ENCODE measurements around the gene AJM1. TPM values are rescaled to one million over a fixed set of nuclear protein-coding genes. Genes with fewer than 3 reads are reported as not detected.
"Not testable (repeated sequence)": the region's sequence is repeated elsewhere in the genome, so short reads cannot be mapped to it uniquely, and the experiment has no call there.

Gene AJM1
- polyA plus RNA-seq (2011; rRNA removed) (0.75 and 0.76 TPM in 2 replicates), polyA plus RNA-seq (2017; fragmentation: RNase III; extraction: RNeasy Plus Mini Kit Qiagen cat#74134 plus additional on column Dnase treatment) (3.0 to 3.6 TPM (median 3.2 TPM) in 3 replicates), polyA minus RNA-seq (2011; rRNA and poly(A)+ RNA removed) (0.37 and 0.44 TPM in 2 replicates)
- 1.8 and 2.4 TPM in 2 replicates for polyA plus RNA-seq (2012; cell fraction: cytosol; rRNA removed)
- 7.0 and 10.6 TPM in 2 replicates for polyA plus RNA-seq (2012; cell fraction: nucleus; rRNA removed)

DNA sequence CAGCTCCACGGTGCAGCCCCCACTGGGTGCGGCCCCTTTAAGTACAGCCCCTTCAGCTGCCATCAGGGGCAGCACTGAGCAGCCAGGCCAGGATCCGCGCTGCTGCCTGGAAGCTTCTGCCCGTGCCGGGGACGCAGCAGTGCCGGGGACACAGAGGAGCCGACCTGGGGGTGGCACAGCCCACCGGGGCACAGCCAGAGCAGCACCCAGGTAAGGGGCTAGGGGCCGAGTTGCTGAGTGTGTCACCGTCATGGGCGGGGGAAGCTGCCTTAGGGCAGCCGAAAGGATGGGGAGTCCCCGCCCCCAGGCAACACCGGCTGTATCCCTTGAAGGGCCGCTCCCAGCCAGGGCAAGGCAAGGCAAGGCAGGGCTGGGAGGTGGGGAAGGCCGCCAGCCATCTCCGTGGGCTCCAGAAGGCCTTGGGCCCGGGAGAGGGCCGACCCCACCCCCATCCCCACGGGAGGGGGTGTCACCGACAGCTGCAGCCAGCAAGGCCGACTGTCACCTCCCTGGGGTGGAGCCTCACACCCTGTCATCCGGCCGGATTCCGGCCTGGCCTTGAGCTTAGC lies at the start of gene AJM1:
TSS of gene AJM1 (plus strand) at position 99 of the 569 bp plus-strand sequence. CDS start 1,937 bp downstream, outside the sequence.
- ChIA-PET CTCF (interaction anchor here (0.7 to 4.7 kb wide), 35 partner anchors 9 to 210 kb away, joined by 3 to 72 read pairs (median 6); partner anchors contain the start of genes CLIC3, FBXW5, MAMDC4 and PAXX), POLR2A (interaction anchor here (0.6 to 1.2 kb wide), 4 partner anchors 24 to 156 kb away, joined by 3 to 4 read pairs (median 3); partner anchors contain the start of gene EDF1)
- 0% methylated on average over 3 of the region's 27 CpGs for WGBS (ENCODE audit: missing lambda C conversion rate)
- H3K9me3 ChIP-seq, FAIRE-seq: not testable (repeated sequence)
- peak within 1 kb of the TSS; percentile 77 for H3K4me2 ChIP-seq
- H3K4me1 ChIP-seq = peaks cover 56% of the 10 kb centered on the region
- ATAC-seq (peak; percentile 61 to 83), DNase-seq (ENCODE audit: low read depth in 1 of 2, low spot score in 1 of 2) (peak; percentile 62 to 86)
- peak within 1 kb of the TSS; percentile 45 for H3K4me3 ChIP-seq
- TF ChIP-seq RAD21 (conservative IDR thresholded peaks at IDR 0.05 in 1 of 2, IDR thresholded peaks at IDR 0.05 in 1 of 2) (peak; percentile 37 to 39; a peak in 2 of 5 replicates), JUN (IDR thresholded peaks at IDR 0.05) (peak in 1 of 2 experiments; percentile 39; a peak in 1 of 5 replicates), MAZ (IDR thresholded peaks at IDR 0.05; ENCODE audit: borderline replicate concordance, low read depth, low read length) (peak; percentile 63; the same call in 1 of the 2 replicates), TFCP2L1 (CRISPR knock-in tag; IDR thresholded peaks at IDR 0.05) (0 out of 2 replicates have a peak, but pooled peaks have one; percentile 5)
- TF ChIP-seq, protein P1, sequence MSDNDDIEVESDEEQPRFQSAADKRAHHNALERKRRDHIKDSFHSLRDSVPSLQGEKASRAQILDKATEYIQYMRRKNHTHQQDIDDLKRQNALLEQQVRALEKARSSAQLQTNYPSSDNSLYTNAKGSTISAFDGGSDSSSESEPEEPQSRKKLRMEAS (IDR thresholded peaks at IDR 0.05) = peak; percentile 78
- TF ChIP-seq, protein P2, sequence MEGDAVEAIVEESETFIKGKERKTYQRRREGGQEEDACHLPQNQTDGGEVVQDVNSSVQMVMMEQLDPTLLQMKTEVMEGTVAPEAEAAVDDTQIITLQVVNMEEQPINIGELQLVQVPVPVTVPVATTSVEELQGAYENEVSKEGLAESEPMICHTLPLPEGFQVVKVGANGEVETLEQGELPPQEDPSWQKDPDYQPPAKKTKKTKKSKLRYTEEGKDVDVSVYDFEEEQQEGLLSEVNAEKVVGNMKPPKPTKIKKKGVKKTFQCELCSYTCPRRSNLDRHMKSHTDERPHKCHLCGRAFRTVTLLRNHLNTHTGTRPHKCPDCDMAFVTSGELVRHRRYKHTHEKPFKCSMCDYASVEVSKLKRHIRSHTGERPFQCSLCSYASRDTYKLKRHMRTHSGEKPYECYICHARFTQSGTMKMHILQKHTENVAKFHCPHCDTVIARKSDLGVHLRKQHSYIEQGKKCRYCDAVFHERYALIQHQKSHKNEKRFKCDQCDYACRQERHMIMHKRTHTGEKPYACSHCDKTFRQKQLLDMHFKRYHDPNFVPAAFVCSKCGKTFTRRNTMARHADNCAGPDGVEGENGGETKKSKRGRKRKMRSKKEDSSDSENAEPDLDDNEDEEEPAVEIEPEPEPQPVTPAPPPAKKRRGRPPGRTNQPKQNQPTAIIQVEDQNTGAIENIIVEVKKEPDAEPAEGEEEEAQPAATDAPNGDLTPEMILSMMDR (IDR thresholded peaks at IDR 0.05) = peak; percentile 72
- TF ChIP-seq, protein P3, sequence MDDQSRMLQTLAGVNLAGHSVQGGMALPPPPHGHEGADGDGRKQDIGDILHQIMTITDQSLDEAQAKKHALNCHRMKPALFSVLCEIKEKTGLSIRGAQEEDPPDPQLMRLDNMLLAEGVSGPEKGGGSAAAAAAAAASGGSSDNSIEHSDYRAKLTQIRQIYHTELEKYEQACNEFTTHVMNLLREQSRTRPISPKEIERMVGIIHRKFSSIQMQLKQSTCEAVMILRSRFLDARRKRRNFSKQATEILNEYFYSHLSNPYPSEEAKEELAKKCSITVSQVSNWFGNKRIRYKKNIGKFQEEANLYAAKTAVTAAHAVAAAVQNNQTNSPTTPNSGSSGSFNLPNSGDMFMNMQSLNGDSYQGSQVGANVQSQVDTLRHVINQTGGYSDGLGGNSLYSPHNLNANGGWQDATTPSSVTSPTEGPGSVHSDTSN (IDR thresholded peaks at IDR 0.05) = peak; percentile 79
- TF ChIP-seq, protein P4, sequence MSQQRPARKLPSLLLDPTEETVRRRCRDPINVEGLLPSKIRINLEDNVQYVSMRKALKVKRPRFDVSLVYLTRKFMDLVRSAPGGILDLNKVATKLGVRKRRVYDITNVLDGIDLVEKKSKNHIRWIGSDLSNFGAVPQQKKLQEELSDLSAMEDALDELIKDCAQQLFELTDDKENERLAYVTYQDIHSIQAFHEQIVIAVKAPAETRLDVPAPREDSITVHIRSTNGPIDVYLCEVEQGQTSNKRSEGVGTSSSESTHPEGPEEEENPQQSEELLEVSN (IDR thresholded peaks at IDR 0.05; ENCODE audit: borderline replicate concordance, low read depth) = peak; percentile 27; the same call in 1 of the 2 replicates
- H3K27ac ChIP-seq = peak within 1 kb of the TSS; percentile 69 to 90

DNA sequence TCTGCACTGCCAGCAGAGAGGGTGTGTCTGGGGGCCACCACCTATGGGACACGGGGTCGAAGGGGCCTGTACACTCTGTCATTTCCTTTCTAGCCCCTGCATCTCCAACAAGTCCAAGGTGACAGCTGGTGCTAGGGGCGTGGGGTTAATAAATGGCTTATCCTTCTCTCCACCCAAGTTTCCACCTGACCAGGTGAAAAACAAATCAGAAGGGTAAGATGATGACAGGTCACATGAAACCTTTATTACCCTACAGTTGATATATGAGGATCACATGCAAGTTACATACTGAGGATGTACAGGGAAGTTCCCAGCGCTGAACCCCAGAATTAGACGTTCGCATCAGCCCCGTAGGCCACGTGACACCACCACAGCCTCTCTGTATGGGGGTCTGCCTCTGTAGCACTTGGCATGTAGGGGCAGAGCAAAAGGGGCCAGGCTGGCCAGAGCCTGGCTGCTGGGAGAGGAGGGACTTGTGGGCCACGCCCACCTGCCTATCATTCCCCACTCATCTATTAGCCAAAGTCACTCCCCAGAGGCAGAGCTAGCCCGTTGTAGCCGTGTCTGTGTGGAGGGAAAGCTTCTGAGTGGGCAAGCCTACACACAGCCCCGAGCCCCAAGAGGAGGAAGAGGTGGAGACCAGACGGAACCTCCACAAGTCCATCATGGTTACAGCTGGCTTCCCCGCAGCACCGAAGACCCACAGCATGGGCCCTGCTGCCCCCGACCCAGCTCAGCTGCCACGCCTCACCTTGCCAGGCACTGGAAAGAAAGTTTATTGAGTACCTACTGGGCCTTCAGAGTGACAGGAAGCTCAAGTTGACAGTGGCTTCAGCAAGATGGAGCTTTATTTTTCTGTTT lies 49.0 kb upstream of the AJM1 start:
- ATAC-seq (no peak), DNase-seq (ENCODE audit: low read depth in 1 of 2, low spot score in 1 of 2) (peak in 1 of 2 experiments; percentile 36), FAIRE-seq (no peak)
- H3K4me1 ChIP-seq = peaks cover 40% of the 10 kb centered on the region
- TF ChIP-seq ZSCAN20 (CRISPR knock-in tag; IDR thresholded peaks at IDR 0.05) (no peak), NFE2L2 (conservative IDR thresholded peaks at IDR 0.05; ENCODE audit: low read length) (no peak), HDAC2 (IDR thresholded peaks at IDR 0.05) (no peak), FOSB (CRISPR knock-in tag; IDR thresholded peaks at IDR 0.05) (no peak), KDM5A (IDR thresholded peaks at IDR 0.05) (no peak), CHD2 (IDR thresholded peaks at IDR 0.05; ENCODE audit: low read length, partially characterized antibody) (no peak), CEBPB (IDR thresholded peaks at IDR 0.05) (no peak), FOSL2 (IDR thresholded peaks at IDR 0.05) (no peak), FOSL2 (CRISPR knock-in tag; IDR thresholded peaks at IDR 0.05) (no peak), TP53 (CRISPR knock-in tag; IDR thresholded peaks at IDR 0.05) (no peak), KDM1A (IDR thresholded peaks at IDR 0.05; ENCODE audit: low read depth) (no peak), BHLHE40 (IDR thresholded peaks at IDR 0.05; ENCODE audit: low read depth, low read length) (no peak)
- TF ChIP-seq, protein P5, sequence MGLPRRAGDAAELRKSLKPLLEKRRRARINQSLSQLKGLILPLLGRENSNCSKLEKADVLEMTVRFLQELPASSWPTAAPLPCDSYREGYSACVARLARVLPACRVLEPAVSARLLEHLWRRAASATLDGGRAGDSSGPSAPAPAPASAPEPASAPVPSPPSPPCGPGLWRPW (IDR thresholded peaks at IDR 0.05) = no peak
- TF ChIP-seq, protein P1 (IDR thresholded peaks at IDR 0.05) = no peak
- TF ChIP-seq, protein P4 (IDR thresholded peaks at IDR 0.05; ENCODE audit: borderline replicate concordance, low read depth) = no peak
- H3K9me3 ChIP-seq = no peaks in the 10 kb centered on the region
- no peak overlapping the region for H3K4me2 ChIP-seq
- ChIA-PET CTCF (interaction anchor here (0.6 to 5.7 kb wide), 20 partner anchors 11 to 333 kb away, joined by 3 to 110 read pairs (median 5); partner anchors contain the start of genes AJM1 and RABL6), POLR2A (interaction anchor here (1.9 kb wide), 1 partner anchor 65 kb away, joined by 7 read pairs; no protein-coding TSS in a partner anchor)
- no peak overlapping the region for H3K4me3 ChIP-seq
- WGBS (ENCODE audit: missing lambda C conversion rate) = 71% methylated on average over 16 of the region's 17 CpGs
- H3K27ac ChIP-seq = no peak overlapping the region
